Parathyroid adenoma (tissue), 2 donors: Measurements from ENCODE around the gene ASH1L.
"Not testable (repeated sequence)": the region's sequence is repeated elsewhere in the genome, so short reads cannot be mapped to it uniquely, and the experiment has no call there.

Experiments used
- H2AFZ ChIP-seq: fragments of 300-600 bp; sonication (generic); one replicate; pipeline ENCODE4 v1.7.0; 2017; ENCODE audit warnings: antibody characterized with exemption, mild to moderate bottlenecking
- H3K27ac ChIP-seq: fragments of 300-600 bp; sonication (generic); one replicate; pipeline ENCODE4 v1.7.0; 2017
- H3K27me3 ChIP-seq: fragments of 300-600 bp; sonication (generic); one replicate; pipeline ENCODE4 v1.7.0; 2017; ENCODE audit warnings: low read length; ENCODE audit not compliant: control insufficient read depth, insufficient read depth
- H3K36me3 ChIP-seq: fragments of 300-600 bp; sonication (generic); one replicate; pipeline ENCODE4 v1.7.0; 2017; ENCODE audit warnings: low read length; ENCODE audit not compliant: control insufficient read depth, insufficient read depth
- H3K4me1 ChIP-seq: fragments of 300-600 bp; sonication (generic); one replicate; pipeline ENCODE4 v1.7.0; 2017; ENCODE audit warnings: control low read depth
- H3K4me2 ChIP-seq: fragments of 300-600 bp; sonication (generic); one replicate; pipeline ENCODE4 v1.7.0; 2017; ENCODE audit warnings: low read length
- H3K4me3 ChIP-seq: fragments of 300-600 bp; sonication (generic); one replicate; pipeline ENCODE4 v1.7.0; 2017; ENCODE audit warnings: low read depth, low read length
- H3K79me2 ChIP-seq: fragments of 300-600 bp; sonication (generic); one replicate; pipeline ENCODE4 v1.7.0; 2017; ENCODE audit warnings: control low read depth
- H3K9ac ChIP-seq: fragments of 300-600 bp; sonication (generic); one replicate; pipeline ENCODE4 v1.7.0; 2017; ENCODE audit warnings: mild to moderate bottlenecking
- H3K9me3 ChIP-seq: fragments of 300-600 bp; sonication (generic); one replicate; pipeline ENCODE4 v1.7.0; 2017; ENCODE audit warnings: low read length; ENCODE audit not compliant: control insufficient read depth
- CTCF ChIP-seq: fragments of 300-600 bp; sonication (generic); IDR thresholded peaks from one replicate; pipeline ENCODE4 v1.7.0; 2017; ENCODE audit warnings: antibody characterized with exemption, mild to moderate bottlenecking
- donor health status: primary hyperparathyroidism.

Gene ASH1L

GRCh38 chr1:155455588-155456195 is 106.9 kb downstream of the ASH1L start:
- TF ChIP-seq CTCF: no peak
- H3K9me3 ChIP-seq: no peaks in the 10 kb centered on the region
- H3K9ac ChIP-seq: no peak overlapping the region
- H3K27me3 ChIP-seq: no peaks in the 10 kb centered on the region
- no peaks in the 10 kb centered on the region for H3K79me2 ChIP-seq
- no peaks in the 10 kb centered on the region for H3K4me1 ChIP-seq
- no peak overlapping the region for H3K4me2 ChIP-seq
- no peak overlapping the region for H3K27ac ChIP-seq
- no peaks in the 10 kb centered on the region for H3K36me3 ChIP-seq
- H2AFZ ChIP-seq: no peak overlapping the region
- no peak overlapping the region for H3K4me3 ChIP-seq

DNA sequence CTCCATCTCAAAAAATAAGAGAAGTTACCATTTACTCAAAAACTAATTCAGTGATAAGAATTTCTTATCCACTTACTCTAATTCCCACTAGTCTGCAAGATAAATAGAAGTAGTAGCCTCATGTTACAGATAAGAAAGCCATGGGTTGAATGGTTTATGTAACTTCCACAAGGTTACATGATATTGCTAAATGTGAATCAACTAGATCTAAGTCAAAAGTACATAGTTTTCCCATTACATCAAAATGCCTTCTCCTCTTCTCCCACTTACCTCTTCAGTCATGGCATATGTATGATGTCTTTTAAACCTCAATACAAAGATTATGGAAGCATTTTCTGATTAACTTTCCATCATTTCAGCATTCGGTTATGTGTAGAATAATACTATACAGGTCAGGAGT is 108.5 kb downstream of the ASH1L start:
- no peak for TF ChIP-seq CTCF
- Histone ChIP-seq H3K4me1 (no peaks in the 10 kb centered on the region), H3K36me3 (no peaks in the 10 kb centered on the region), H3K9ac (no peak overlapping the region), H3K9me3 (no peaks in the 10 kb centered on the region), H3K27ac (no peak overlapping the region), H3K27me3 (no peaks in the 10 kb centered on the region), H3K79me2 (no peaks in the 10 kb centered on the region), H3K4me3 (no peak overlapping the region), H3K4me2 (no peak overlapping the region), H2AFZ (no peak overlapping the region)

DNA sequence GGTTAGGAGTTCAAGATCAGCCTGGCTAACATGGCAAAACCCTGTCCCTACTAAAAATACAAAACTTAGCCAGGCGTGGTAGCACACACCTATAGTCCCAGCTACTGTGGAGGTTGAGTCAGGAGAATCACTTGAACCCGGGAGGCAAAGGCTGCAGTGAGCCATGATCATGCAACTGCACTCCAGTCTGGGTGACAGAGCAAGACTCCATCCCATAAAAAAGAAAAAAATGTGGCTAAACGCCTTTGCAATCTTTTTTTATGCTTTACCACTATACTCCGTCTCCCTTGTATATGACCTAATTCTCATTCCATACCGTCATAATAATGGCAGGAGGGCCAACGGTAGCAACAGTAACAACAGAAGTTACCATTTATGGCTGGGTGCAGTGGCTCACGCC is 109.5 kb downstream of the ASH1L start:
- no peaks in the 10 kb centered on the region for H3K36me3 ChIP-seq
- no peaks in the 10 kb centered on the region for H3K9me3 ChIP-seq
- H3K27me3 ChIP-seq: no peaks in the 10 kb centered on the region
- H2AFZ ChIP-seq: no peak overlapping the region
- no peak overlapping the region for H3K27ac ChIP-seq
- peaks cover 2% of the 10 kb centered on the region for H3K79me2 ChIP-seq
- no peak overlapping the region for H3K4me3 ChIP-seq
- no peak overlapping the region for H3K4me2 ChIP-seq
- H3K4me1 ChIP-seq: no peaks in the 10 kb centered on the region
- no peak for TF ChIP-seq CTCF
- H3K9ac ChIP-seq: no peak overlapping the region

GRCh38 chr1:155451199-155451598 is 111.4 kb downstream of the ASH1L start:
- no peak for TF ChIP-seq CTCF
- no peak overlapping the region for H3K4me2 ChIP-seq
- no peak overlapping the region for H2AFZ ChIP-seq
- peaks cover 3% of the 10 kb centered on the region for H3K79me2 ChIP-seq
- no peaks in the 10 kb centered on the region for H3K36me3 ChIP-seq
- H3K9ac ChIP-seq: no peak overlapping the region
- H3K27ac ChIP-seq: no peak overlapping the region
- H3K27me3 ChIP-seq: no peaks in the 10 kb centered on the region
- H3K9me3 ChIP-seq: no peaks in the 10 kb centered on the region
- H3K4me3 ChIP-seq: no peak overlapping the region
- H3K4me1 ChIP-seq: no peaks in the 10 kb centered on the region

- H3K27ac ChIP-seq, H3K27me3 ChIP-seq, H2AFZ ChIP-seq, H3K4me2 ChIP-seq, H3K79me2 ChIP-seq, H3K36me3 ChIP-seq, H3K4me1 ChIP-seq, H3K9me3 ChIP-seq, H3K9ac ChIP-seq, H3K4me3 ChIP-seq: not testable (repeated sequence)
Measured at GRCh38 chr1:155442431-155442830, 120.2 kb downstream of the ASH1L start.
